MM.1S (cell line): ENCODE data around the gene ZNF525.

Experiments used
- DNase-seq: peaks from one replicate; pipeline ENCODE4 v3.0.0-alpha.2; 2015
- H2AFZ ChIP-seq: fragments of 300-600 bp; sonication (generic); 2 replicates; pipeline ENCODE4 v1.6.0; 2016; ENCODE audit warnings: antibody characterized with exemption, low read length
- H3F3A ChIP-seq: fragments of 300-600 bp; sonication (generic); 2 replicates; pipeline ENCODE4 v1.6.1; 2016; ENCODE audit warnings: mild to moderate bottlenecking, antibody characterized with exemption, low read length, moderate library complexity, mixed read lengths; ENCODE audit not compliant: insufficient read depth
- H3K27ac ChIP-seq: fragments of 300-600 bp; sonication (generic); 2 replicates; pipeline ENCODE4 v1.5.1; 2016; ENCODE audit warnings: mild to moderate bottlenecking, low read length
- H3K27me3 ChIP-seq: fragments of 300-600 bp; sonication (generic); replicated peaks from 2 replicates; pipeline ENCODE4 v1.6.0; 2016; ENCODE audit warnings: low read length; ENCODE audit not compliant: insufficient read depth
- H3K36me3 ChIP-seq: fragments of 300-600 bp; sonication (generic); replicated peaks from 2 replicates; pipeline ENCODE4 v1.6.1; 2016; ENCODE audit warnings: mild to moderate bottlenecking, low read length, mixed read lengths; ENCODE audit not compliant: insufficient read depth
- H3K4me1 ChIP-seq: fragments of 300-600 bp; sonication (generic); 2 replicates; pipeline ENCODE4 v1.6.1; 2016; ENCODE audit warnings: low read length, mixed read lengths
- H3K4me2 ChIP-seq: fragments of 300-600 bp; sonication (generic); 2 replicates; pipeline ENCODE4 v1.6.0; 2016; ENCODE audit warnings: low read depth, low read length
- H3K4me3 ChIP-seq: fragments of 300-600 bp; sonication (generic); 2 replicates; pipeline ENCODE4 v1.5.1; 2016; ENCODE audit warnings: low read length, mixed read lengths
- H3K79me2 ChIP-seq: fragments of 300-600 bp; sonication (generic); 2 replicates; pipeline ENCODE4 v1.6.1; 2016; ENCODE audit warnings: mixed run types, low read length, mixed read lengths
- H3K9ac ChIP-seq: fragments of 300-600 bp; sonication (generic); 2 replicates; pipeline ENCODE4 v1.6.1; 2016; ENCODE audit warnings: low read length, mixed read lengths
- H3K9me2 ChIP-seq: fragments of 300-600 bp; sonication (generic); replicated peaks from 2 replicates; pipeline ENCODE4 v1.6.1; 2016; ENCODE audit warnings: mild to moderate bottlenecking, low read length, mixed read lengths; ENCODE audit not compliant: insufficient read depth
- H3K9me3 ChIP-seq: fragments of 300-600 bp; sonication (generic); replicated peaks from 2 replicates; pipeline ENCODE4 v1.6.1; 2016; ENCODE audit warnings: mild to moderate bottlenecking, low read length, mixed read lengths; ENCODE audit not compliant: insufficient read depth
- H4K20me1 ChIP-seq: fragments of 300-600 bp; sonication (generic); 2 replicates; pipeline ENCODE4 v1.6.1; 2016; ENCODE audit warnings: mild to moderate bottlenecking, low read length, moderate library complexity, mixed read lengths; ENCODE audit not compliant: insufficient read depth
- CTCF ChIP-seq: fragments of 300-600 bp; sonication (generic); IDR thresholded peaks from 2 replicates; pipeline ENCODE4 v1.5.1; 2016; ENCODE audit warnings: antibody characterized with exemption, low read length, mixed read lengths
- EZH2 ChIP-seq: fragments of 300-600 bp; sonication (generic); optimal IDR thresholded peaks from 2 replicates; pipeline ENCODE3; 2017; ENCODE audit warnings: low read depth, mild to moderate bottlenecking, antibody characterized with exemption, low read length, mixed read lengths
- EZH2phosphoT487 ChIP-seq: fragments of 300-600 bp; sonication (generic); IDR thresholded peaks from 2 replicates; pipeline ENCODE4 v1.6.1; 2018; ENCODE audit warnings: antibody characterized with exemption, low read length

ZNF525 gene

GRCh38 chr19:53388168-53388567, 22.7 kb downstream of the ZNF525 start:
- no peak overlapping the region for H2AFZ ChIP-seq
- H3K27me3 ChIP-seq: no peaks in the 10 kb centered on the region
- H3K79me2 ChIP-seq: no peaks in the 10 kb centered on the region
- no peaks in the 10 kb centered on the region for H3K9me2 ChIP-seq
- H3K36me3 ChIP-seq: no peaks in the 10 kb centered on the region
- no peaks in the 10 kb centered on the region for H3F3A ChIP-seq
- no peak overlapping the region for H3K4me2 ChIP-seq
- DNase-seq: no peak
- no peak overlapping the region for H3K27ac ChIP-seq
- H3K4me1 ChIP-seq: no peaks in the 10 kb centered on the region
- no peak overlapping the region for H3K9ac ChIP-seq
- TF ChIP-seq EZH2: no peak
- no peak for TF ChIP-seq CTCF
- no peak for TF ChIP-seq EZH2phosphoT487
- H4K20me1 ChIP-seq: no peaks in the 10 kb centered on the region
- H3K4me3 ChIP-seq: no peak overlapping the region
- H3K9me3 ChIP-seq: no peaks in the 10 kb centered on the region

GRCh38 chr19:53388904-53389303, 23.4 kb downstream of the ZNF525 start:
- H2AFZ ChIP-seq: no peak overlapping the region
- no peaks in the 10 kb centered on the region for H4K20me1 ChIP-seq
- H3K27me3 ChIP-seq: no peaks in the 10 kb centered on the region
- H3K9me3 ChIP-seq: no peaks in the 10 kb centered on the region
- no peaks in the 10 kb centered on the region for H3K4me1 ChIP-seq
- no peaks in the 10 kb centered on the region for H3F3A ChIP-seq
- TF ChIP-seq EZH2 (no peak), CTCF (no peak), EZH2phosphoT487 (no peak)
- no peak overlapping the region for H3K4me2 ChIP-seq
- no peaks in the 10 kb centered on the region for H3K36me3 ChIP-seq
- no peaks in the 10 kb centered on the region for H3K79me2 ChIP-seq
- H3K9me2 ChIP-seq: no peaks in the 10 kb centered on the region
- DNase-seq: no peak
- H3K9ac ChIP-seq: no peak overlapping the region
- H3K4me3 ChIP-seq: no peak overlapping the region
- no peak overlapping the region for H3K27ac ChIP-seq

DNA sequence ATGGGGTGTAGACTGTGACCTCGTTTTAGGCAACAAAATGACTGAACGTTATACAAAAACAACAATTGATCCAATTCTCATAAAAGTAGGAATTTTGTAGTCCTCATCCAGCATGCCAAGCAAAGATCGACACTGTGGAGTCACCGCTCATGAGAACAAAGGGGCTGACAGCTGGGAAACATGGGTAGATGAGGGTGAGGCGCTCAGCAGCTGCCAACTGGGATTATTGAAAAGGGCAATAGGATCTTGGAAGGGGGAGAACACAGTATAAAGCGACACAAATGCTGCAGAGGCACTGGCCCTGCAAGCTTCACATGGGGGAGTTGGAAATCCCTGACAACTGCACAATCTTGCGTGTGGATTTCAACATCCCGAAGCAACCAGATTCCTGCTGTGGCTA, 24.1 kb downstream of the ZNF525 start:
- no peaks in the 10 kb centered on the region for H3K79me2 ChIP-seq
- no peak overlapping the region for H3K9ac ChIP-seq
- no peaks in the 10 kb centered on the region for H3F3A ChIP-seq
- H3K27ac ChIP-seq: no peak overlapping the region
- H3K4me2 ChIP-seq: no peak overlapping the region
- no peaks in the 10 kb centered on the region for H3K36me3 ChIP-seq
- H3K4me3 ChIP-seq: no peak overlapping the region
- H4K20me1 ChIP-seq: no peaks in the 10 kb centered on the region
- no peaks in the 10 kb centered on the region for H3K9me2 ChIP-seq
- H3K4me1 ChIP-seq: no peaks in the 10 kb centered on the region
- no peaks in the 10 kb centered on the region for H3K27me3 ChIP-seq
- H2AFZ ChIP-seq: no peak overlapping the region
- H3K9me3 ChIP-seq: no peaks in the 10 kb centered on the region
- DNase-seq: no peak
- TF ChIP-seq EZH2phosphoT487: no peak
- TF ChIP-seq CTCF: no peak
- TF ChIP-seq EZH2: no peak

DNA sequence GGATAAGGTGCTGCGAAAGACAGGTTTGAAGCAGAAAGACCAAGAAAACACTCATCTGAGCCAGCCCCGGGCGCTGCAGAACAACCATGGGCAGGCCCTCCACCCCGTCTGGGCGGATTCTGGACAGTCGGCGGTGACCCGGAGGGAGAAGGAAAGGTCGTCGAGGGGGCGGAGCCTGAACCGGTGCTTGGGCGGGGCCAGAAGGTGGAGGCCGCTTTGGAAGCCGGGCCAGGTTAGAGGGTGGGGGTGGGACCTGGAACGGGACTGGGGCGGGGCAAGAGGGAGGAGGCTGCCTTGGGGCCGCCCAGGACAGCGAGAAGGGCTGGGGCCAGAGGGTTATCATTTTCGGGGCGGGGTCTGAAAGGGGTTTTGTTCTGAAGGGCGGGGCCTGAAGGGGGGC, 24.5 kb downstream of the ZNF525 start:
- no peaks in the 10 kb centered on the region for H3K79me2 ChIP-seq
- H3K27me3 ChIP-seq: no peaks in the 10 kb centered on the region
- no peak for DNase-seq
- no peak overlapping the region for H3K4me3 ChIP-seq
- H3K9me3 ChIP-seq: no peaks in the 10 kb centered on the region
- TF ChIP-seq CTCF (no peak), EZH2phosphoT487 (no peak), EZH2 (no peak)
- no peak overlapping the region for H3K4me2 ChIP-seq
- H4K20me1 ChIP-seq: no peaks in the 10 kb centered on the region
- no peaks in the 10 kb centered on the region for H3K9me2 ChIP-seq
- no peaks in the 10 kb centered on the region for H3K4me1 ChIP-seq
- H2AFZ ChIP-seq: no peak overlapping the region
- no peak overlapping the region for H3K27ac ChIP-seq
- no peaks in the 10 kb centered on the region for H3F3A ChIP-seq
- no peak overlapping the region for H3K9ac ChIP-seq
- H3K36me3 ChIP-seq: no peaks in the 10 kb centered on the region
